Fibroblast of pulmonary artery (primary cell): Measurements from ENCODE around the gene IGF1.

ENCODE experiments used
- DNase-seq: peaks from one replicate; pipeline ENCODE4 v3.0.0-alpha.2; 2010; ENCODE audit warnings: low read depth
- H3K4me3 ChIP-seq: replicated peaks from 2 replicates; pipeline ENCODE4 v1.5.1; 2011; ENCODE audit warnings: low read depth, mild to moderate bottlenecking, control low read depth, low read length, moderate library complexity
- CTCF ChIP-seq: IDR thresholded peaks from 2 replicates; pipeline ENCODE4 v1.5.1; 2011; ENCODE audit warnings: mild to moderate bottlenecking, control low read depth, low read length, inconsistent platforms; ENCODE audit errors: missing control alignments

The IGF1 gene

GRCh38 chr12:102480406-102480805, at the start of gene IGF1:
Gene IGF1, minus strand, starts transcription at chr12:102480563. Its CDS starts 182 bp downstream, at chr12:102480381.
- peak; percentile 32 for TF ChIP-seq CTCF
- DNase-seq, result peak; percentile 78
- H3K4me3 ChIP-seq, result no peak within 1 kb of the TSS

- no peak for TF ChIP-seq CTCF
- no peak overlapping the region for H3K4me3 ChIP-seq
- DNase-seq, result no peak
Measured at GRCh38 chr12:102528111-102528510, 47.7 kb upstream of the IGF1 start.

GRCh38 chr12:102527171-102527720, 46.9 kb upstream of the IGF1 start:
- H3K4me3 ChIP-seq, result no peak overlapping the region
- peak; percentile 25 for DNase-seq
- TF ChIP-seq CTCF, result no peak

GRCh38 chr12:102526656-102527055, 46.3 kb upstream of the IGF1 start:
- DNase-seq, result peak; percentile 21
- no peak overlapping the region for H3K4me3 ChIP-seq
- TF ChIP-seq CTCF, result no peak

GRCh38 chr12:102522768-102523167, 42.4 kb upstream of the IGF1 start:
- no peak for DNase-seq
- TF ChIP-seq CTCF, result no peak
- no peak overlapping the region for H3K4me3 ChIP-seq

GRCh38 chr12:102521662-102522277, 41.4 kb upstream of the IGF1 start:
- no peak for TF ChIP-seq CTCF
- H3K4me3 ChIP-seq, result no peak overlapping the region
- DNase-seq, result no peak

GRCh38 chr12:102518871-102519270, 38.5 kb upstream of the IGF1 start:
- no peak overlapping the region for H3K4me3 ChIP-seq
- TF ChIP-seq CTCF, result no peak
- DNase-seq, result no peak
